Muscle layer of colon (tissue), 2 donors: Measurements from ENCODE around the gene MUCL3.

ENCODE experiments used
- H3K27ac ChIP-seq: one replicate; pipeline ENCODE4 v1.7.0; 2013; ENCODE audit warnings: low read depth, mild to moderate bottlenecking, low read length, moderate library complexity
- H3K27me3 ChIP-seq, 2 donors: one replicate each; pipeline ENCODE4 v1.7.0; 2013; ENCODE audit warnings: low read length in 2 of 2, mild to moderate bottlenecking in 2 of 2; ENCODE audit not compliant: insufficient read depth in 2 of 2, control insufficient read depth in 1 of 2
- H3K36me3 ChIP-seq: one replicate; pipeline ENCODE4 v1.7.0; 2013; ENCODE audit warnings: mild to moderate bottlenecking, low read length; ENCODE audit not compliant: insufficient read depth
- H3K4me1 ChIP-seq: one replicate; pipeline ENCODE4 v1.7.0; 2013; ENCODE audit warnings: mild to moderate bottlenecking, low read length; ENCODE audit not compliant: insufficient read depth
- H3K4me3 ChIP-seq, 2 donors: one replicate each; pipeline ENCODE4 v1.7.0; 2013; ENCODE audit warnings: low read length in 2 of 2, low read depth in 1 of 2, mild to moderate bottlenecking in 1 of 2, moderate library complexity in 1 of 2
- H3K9ac ChIP-seq: one replicate; pipeline ENCODE4 v1.7.0; 2013; ENCODE audit warnings: low read length
- H3K9me3 ChIP-seq: one replicate; pipeline ENCODE4 v1.7.0; 2013; ENCODE audit warnings: mild to moderate bottlenecking, low read length
- donor health status: abdominal sarcoma.
- donor health status: Adenocarcinoma of cecum.

Gene MUCL3

GRCh38 chr6:30947231-30947630 lies 6.5 kb downstream of the MUCL3 start:
- H3K36me3 ChIP-seq = no peaks in the 10 kb centered on the region
- H3K4me3 ChIP-seq = no peak overlapping the region
- H3K27ac ChIP-seq = no peak overlapping the region
- no peaks in the 10 kb centered on the region for H3K9me3 ChIP-seq
- H3K4me1 ChIP-seq = no peaks in the 10 kb centered on the region
- no peak overlapping the region for H3K9ac ChIP-seq
- peaks cover 0 to 7% of the 10 kb centered on the region in 2 donors for H3K27me3 ChIP-seq

- Histone ChIP-seq H3K4me1 (no peaks in the 10 kb centered on the region), H3K36me3 (no peaks in the 10 kb centered on the region), H3K9ac (no peak overlapping the region), H3K9me3 (no peaks in the 10 kb centered on the region), H3K27ac (no peak overlapping the region), H3K4me3 (no peak overlapping the region), H3K27me3 (no peaks in the 10 kb centered on the region)
Measured at GRCh38 chr6:30948811-30949210, 8.0 kb downstream of the MUCL3 start.

GRCh38 chr6:30951907-30952469 lies 11.2 kb downstream of the MUCL3 start:
- H3K27ac ChIP-seq = no peak overlapping the region
- no peak overlapping the region for H3K9ac ChIP-seq
- H3K9me3 ChIP-seq = no peaks in the 10 kb centered on the region
- no peaks in the 10 kb centered on the region for H3K27me3 ChIP-seq
- H3K4me3 ChIP-seq = no peak overlapping the region
- no peaks in the 10 kb centered on the region for H3K36me3 ChIP-seq
- peaks cover 4% of the 10 kb centered on the region for H3K4me1 ChIP-seq

GRCh38 chr6:30954631-30955366 lies 14.0 kb downstream of the MUCL3 start:
- Histone ChIP-seq H3K36me3 (no peaks in the 10 kb centered on the region), H3K9ac (peak overlapping the region; percentile 25), H3K9me3 (no peaks in the 10 kb centered on the region), H3K4me1 (peaks cover 4% of the 10 kb centered on the region), H3K27ac (peak overlapping the region; percentile 56), H3K4me3 (peak overlapping the region; percentile 51 to 53), H3K27me3 (no peaks in the 10 kb centered on the region)

- Histone ChIP-seq H3K4me1 (peaks cover 4% of the 10 kb centered on the region), H3K9ac (peak overlapping the region; percentile 25)
Measured at GRCh38 chr6:30955367-30956042, 14.7 kb downstream of the MUCL3 start.

GRCh38 chr6:30957716-30958115 lies 16.9 kb downstream of the MUCL3 start:
- no peak overlapping the region for H3K9ac ChIP-seq
- H3K4me3 ChIP-seq = no peak overlapping the region
- no peaks in the 10 kb centered on the region for H3K9me3 ChIP-seq
- H3K4me1 ChIP-seq = peaks cover 4% of the 10 kb centered on the region
- no peaks in the 10 kb centered on the region for H3K27me3 ChIP-seq
- H3K36me3 ChIP-seq = no peaks in the 10 kb centered on the region
- H3K27ac ChIP-seq = no peak overlapping the region

More at GRCh38 chr6:30955367-30956042, 14.7 kb downstream of the MUCL3 start:
- Histone ChIP-seq H3K27me3 (no peaks in the 10 kb centered on the region), H3K36me3 (no peaks in the 10 kb centered on the region), H3K9me3 (no peaks in the 10 kb centered on the region), H3K27ac (peak overlapping the region; percentile 56), H3K4me3 (peak overlapping the region; percentile 51 to 53)

GRCh38 chr6:30960907-30961673 lies 20.3 kb downstream of the MUCL3 start:
- Histone ChIP-seq H3K4me3 (no peak overlapping the region), H3K4me1 (no peaks in the 10 kb centered on the region), H3K9me3 (no peaks in the 10 kb centered on the region), H3K27me3 (no peaks in the 10 kb centered on the region), H3K27ac (no peak overlapping the region), H3K9ac (no peak overlapping the region), H3K36me3 (no peaks in the 10 kb centered on the region)

- no peaks in the 10 kb centered on the region for H3K27me3 ChIP-seq
- no peaks in the 10 kb centered on the region for H3K9me3 ChIP-seq
- no peak overlapping the region for H3K9ac ChIP-seq
- no peaks in the 10 kb centered on the region for H3K4me1 ChIP-seq
- H3K27ac ChIP-seq = no peak overlapping the region
- H3K4me3 ChIP-seq = no peak overlapping the region
- H3K36me3 ChIP-seq = no peaks in the 10 kb centered on the region
Measured at GRCh38 chr6:30962716-30963115, 21.9 kb downstream of the MUCL3 start.

GRCh38 chr6:30963641-30964040 lies 22.9 kb downstream of the MUCL3 start:
- no peak overlapping the region for H3K4me3 ChIP-seq
- no peaks in the 10 kb centered on the region for H3K36me3 ChIP-seq
- no peak overlapping the region for H3K9ac ChIP-seq
- no peaks in the 10 kb centered on the region for H3K9me3 ChIP-seq
- no peaks in the 10 kb centered on the region for H3K4me1 ChIP-seq
- no peaks in the 10 kb centered on the region for H3K27me3 ChIP-seq
- H3K27ac ChIP-seq = no peak overlapping the region

- no peak overlapping the region for H3K27ac ChIP-seq
Measured at GRCh38 chr6:30964075-30964474, 23.3 kb downstream of the MUCL3 start.

GRCh38 chr6:30965140-30965601 lies 24.4 kb downstream of the MUCL3 start:
- H3K4me1 ChIP-seq = no peaks in the 10 kb centered on the region
- H3K9ac ChIP-seq = no peak overlapping the region
- no peak overlapping the region for H3K4me3 ChIP-seq
- no peak overlapping the region for H3K27ac ChIP-seq
- H3K36me3 ChIP-seq = no peaks in the 10 kb centered on the region
- H3K27me3 ChIP-seq = no peaks in the 10 kb centered on the region
- H3K9me3 ChIP-seq = no peaks in the 10 kb centered on the region

More at GRCh38 chr6:30964075-30964474, 23.3 kb downstream of the MUCL3 start:
- Histone ChIP-seq H3K36me3 (no peaks in the 10 kb centered on the region), H3K27me3 (no peaks in the 10 kb centered on the region), H3K9me3 (no peaks in the 10 kb centered on the region), H3K9ac (no peak overlapping the region), H3K4me1 (no peaks in the 10 kb centered on the region), H3K4me3 (no peak overlapping the region)
